GM21390 (cell line): ENCODE results near the gene PTPRN2.

ENCODE experiments used
- ATAC-seq: cut with Tn5 transposase; IDR thresholded peaks from one replicate; pipeline ENCODE4 v1.9.1; 2021; ENCODE audit not compliant: unreplicated experiment

PTPRN2 gene

GRCh38 chr7:158603773-158604755 lies 16.4 kb upstream of the PTPRN2 start:
- ATAC-seq: no peak

GRCh38 chr7:158602905-158603772 lies 15.5 kb upstream of the PTPRN2 start:
- ATAC-seq: no peak

- ATAC-seq: no peak
Measured at GRCh38 chr7:158602041-158602440, 14.4 kb upstream of the PTPRN2 start.

GRCh38 chr7:158601090-158601489 lies 13.5 kb upstream of the PTPRN2 start:
- no peak for ATAC-seq

GRCh38 chr7:158596745-158597144 lies 9.1 kb upstream of the PTPRN2 start:
- no peak for ATAC-seq

- ATAC-seq: no peak
Measured at GRCh38 chr7:158596309-158596708, 8.7 kb upstream of the PTPRN2 start.

- no peak for ATAC-seq
Measured at GRCh38 chr7:158595068-158595467, 7.4 kb upstream of the PTPRN2 start.

- ATAC-seq: no peak
Measured at GRCh38 chr7:158592541-158592940, 4.9 kb upstream of the PTPRN2 start.

- no peak for ATAC-seq
Measured at GRCh38 chr7:158591944-158592343, 4.3 kb upstream of the PTPRN2 start.

GRCh38 chr7:158590181-158590530 lies 2.5 kb upstream of the PTPRN2 start:
- no peak for ATAC-seq

- no peak for ATAC-seq
Measured at GRCh38 chr7:158589653-158590052, 2.0 kb upstream of the PTPRN2 start.

GRCh38 chr7:158588878-158589442 lies 1.3 kb upstream of the PTPRN2 start:
- no peak for ATAC-seq

- no peak for ATAC-seq
Measured at GRCh38 chr7:158588085-158588877, 658 bp upstream of the PTPRN2 start.

- no peak for ATAC-seq
Measured at GRCh38 chr7:158586499-158587161, 993 bp downstream of the PTPRN2 start.

GRCh38 chr7:158585721-158586498 lies 1.7 kb downstream of the PTPRN2 start:
- ATAC-seq: no peak

GRCh38 chr7:158584407-158584806 lies 3.2 kb downstream of the PTPRN2 start:
- ATAC-seq: no peak

GRCh38 chr7:158583810-158584209 lies 3.8 kb downstream of the PTPRN2 start:
- ATAC-seq: no peak

- no peak for ATAC-seq
Measured at GRCh38 chr7:158583143-158583542, 4.5 kb downstream of the PTPRN2 start.

- no peak for ATAC-seq
Measured at GRCh38 chr7:158582089-158582456, 5.5 kb downstream of the PTPRN2 start.
